Left forelimb (tissue), 1 donor: ENCODE results near the gene NCK1.
"Not testable (repeated sequence)": the region's sequence is repeated elsewhere in the genome, so short reads cannot be mapped to it uniquely, and the experiment has no call there.

ENCODE experiments used
- DNase-seq: peaks from one replicate; pipeline ENCODE4 v3.0.0-alpha.2; 2018; ENCODE audit warnings: low spot score

NCK1 gene

DNA sequence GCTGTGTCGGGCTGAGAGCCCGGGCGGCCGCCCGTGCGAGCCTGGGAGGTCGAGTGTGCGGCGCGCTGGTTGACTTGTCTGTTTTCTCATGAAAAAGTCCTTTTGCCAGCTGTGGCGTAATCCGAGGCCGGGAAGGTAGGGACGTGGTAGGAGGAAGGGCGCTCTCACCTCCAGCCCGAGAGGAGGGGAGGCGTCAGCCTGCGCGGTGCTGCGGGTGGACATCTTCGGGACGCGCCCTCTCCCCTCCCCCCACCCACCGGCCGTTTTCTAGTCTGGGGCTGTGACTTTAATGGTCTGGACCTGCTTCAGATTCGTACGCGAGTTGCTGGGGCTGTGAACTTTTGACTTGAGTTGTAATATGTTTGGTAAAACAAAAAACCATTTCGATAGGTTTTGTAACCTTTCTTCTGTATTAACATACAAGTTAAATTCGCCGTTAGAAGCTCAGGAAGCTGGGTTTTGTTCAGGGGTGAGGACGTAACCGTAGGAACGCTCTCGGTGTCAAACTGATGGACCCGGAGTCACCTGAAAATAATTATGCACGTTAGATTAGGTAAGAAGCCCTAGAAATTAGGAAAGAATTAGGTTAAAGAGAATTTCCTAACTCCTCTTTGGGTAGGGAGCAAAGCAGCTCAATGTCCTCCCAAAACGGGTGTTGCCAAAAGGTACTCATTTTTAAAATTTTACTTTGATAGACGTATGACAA, 762 bp downstream of the NCK1 start:
- peak; percentile 82 for DNase-seq

DNA sequence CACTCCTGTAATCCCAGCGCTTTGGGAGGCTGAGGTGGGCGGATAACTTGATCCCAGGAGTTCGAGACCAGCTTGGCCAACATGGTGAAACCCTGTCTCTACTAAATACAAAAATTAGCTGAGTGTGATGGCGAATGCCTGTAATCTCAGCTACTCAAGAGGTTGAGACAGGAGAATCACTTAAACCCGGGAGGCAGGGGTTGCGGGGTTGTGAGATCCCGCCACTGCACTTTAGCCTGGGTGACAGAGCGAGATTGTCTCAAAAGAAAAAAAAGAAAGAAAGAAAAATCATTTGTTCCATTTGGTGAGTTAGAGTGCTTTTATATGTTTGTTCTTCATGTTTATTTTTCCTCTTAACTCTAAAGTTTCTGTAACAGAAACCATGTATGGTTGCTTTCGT, 7.3 kb downstream of the NCK1 start:
- DNase-seq = no peak

DNA sequence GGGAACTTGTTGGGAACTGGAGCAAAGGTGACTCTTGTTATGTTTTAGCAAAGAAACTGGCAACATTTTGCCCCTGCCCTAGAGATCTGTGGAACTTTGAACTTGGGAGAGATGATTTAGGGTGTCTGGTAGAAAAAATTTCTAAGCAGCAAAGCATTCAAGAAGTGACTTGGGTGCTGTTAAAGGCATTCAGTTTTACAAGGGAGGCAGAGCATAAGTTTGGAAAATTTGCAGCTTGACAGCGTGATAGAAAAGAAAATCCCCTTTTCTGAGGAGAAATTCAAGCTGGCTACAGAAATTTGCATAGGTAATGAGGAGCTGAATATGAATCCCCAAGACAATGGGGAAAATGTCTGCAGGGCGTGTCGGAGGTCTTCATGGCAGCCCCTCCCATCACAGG, 10.2 kb downstream of the NCK1 start:
- DNase-seq = not testable (repeated sequence)

DNA sequence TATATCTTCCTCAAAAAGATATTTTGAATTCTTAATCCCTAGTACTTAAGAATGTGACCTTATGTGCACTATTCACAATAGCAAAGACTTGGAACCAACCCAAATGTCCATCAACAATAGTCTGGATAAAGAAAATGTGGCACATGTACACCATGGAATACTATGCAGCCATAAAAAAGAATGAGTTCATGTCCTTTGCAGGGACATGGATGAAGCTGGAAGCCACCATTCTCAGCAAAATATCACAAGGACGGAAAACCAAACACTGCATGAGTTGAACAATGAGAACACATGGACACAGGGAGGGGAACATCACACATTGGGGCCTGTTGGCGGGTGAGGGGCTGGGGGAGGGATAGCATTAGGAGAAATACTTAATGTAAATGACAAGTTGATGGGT, 17.5 kb downstream of the NCK1 start:
- not testable (repeated sequence) for DNase-seq

DNA sequence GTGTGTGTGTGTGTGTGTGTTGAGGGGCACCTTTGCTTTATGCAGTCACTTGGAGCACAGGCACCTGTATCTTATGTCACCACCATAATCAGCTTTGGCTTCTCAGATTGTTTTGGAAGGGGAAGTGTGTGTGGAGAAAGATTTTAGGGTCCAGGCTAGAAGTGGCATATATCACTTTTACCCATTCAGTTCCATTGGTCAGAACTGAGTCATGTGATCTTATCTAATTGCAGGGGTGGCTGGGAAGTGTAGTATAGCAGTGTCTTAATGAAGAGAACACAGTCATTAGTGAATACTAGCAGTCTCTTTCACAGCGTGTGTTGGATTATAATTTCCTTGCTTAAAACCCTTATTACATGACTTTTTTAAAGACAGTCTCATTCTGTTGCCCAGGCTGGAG, 20.6 kb downstream of the NCK1 start:
- DNase-seq = no peak

DNA sequence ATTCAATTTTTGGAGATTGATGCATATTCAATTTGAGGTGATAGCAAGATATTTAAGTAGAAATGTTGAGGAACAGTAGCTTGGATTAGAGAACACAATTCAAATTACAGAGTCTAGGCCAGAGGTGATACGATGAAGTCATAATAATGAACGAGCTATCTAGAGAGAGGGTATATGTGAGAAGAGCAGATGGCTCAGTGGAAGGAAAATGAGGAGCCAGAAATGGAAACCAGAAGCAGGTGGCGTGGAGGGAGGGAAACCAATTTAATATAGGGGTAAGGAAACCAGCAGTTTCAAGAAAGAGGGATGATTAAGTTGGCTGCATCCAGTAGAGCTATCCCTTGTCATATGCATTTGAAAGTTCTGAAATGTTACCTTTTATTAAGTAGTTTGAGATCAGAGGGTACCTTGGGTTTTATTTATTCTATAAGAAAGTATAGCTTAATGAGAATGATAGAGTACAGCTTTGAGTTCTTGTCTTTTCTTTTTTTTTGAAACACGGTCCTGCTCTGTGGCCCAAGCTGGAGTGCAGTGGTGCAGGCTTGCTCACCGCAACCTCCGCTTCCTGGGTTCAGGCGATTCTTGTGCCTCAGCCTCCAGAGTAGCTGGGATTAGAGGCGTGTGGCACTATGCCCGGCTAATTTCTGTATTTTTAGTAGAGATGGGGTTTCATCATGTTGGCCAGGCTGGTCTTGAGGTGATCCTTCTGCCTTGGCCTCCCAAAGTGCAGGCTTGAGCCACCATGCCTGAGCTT, 22.1 kb downstream of the NCK1 start:
- DNase-seq = no peak

DNA sequence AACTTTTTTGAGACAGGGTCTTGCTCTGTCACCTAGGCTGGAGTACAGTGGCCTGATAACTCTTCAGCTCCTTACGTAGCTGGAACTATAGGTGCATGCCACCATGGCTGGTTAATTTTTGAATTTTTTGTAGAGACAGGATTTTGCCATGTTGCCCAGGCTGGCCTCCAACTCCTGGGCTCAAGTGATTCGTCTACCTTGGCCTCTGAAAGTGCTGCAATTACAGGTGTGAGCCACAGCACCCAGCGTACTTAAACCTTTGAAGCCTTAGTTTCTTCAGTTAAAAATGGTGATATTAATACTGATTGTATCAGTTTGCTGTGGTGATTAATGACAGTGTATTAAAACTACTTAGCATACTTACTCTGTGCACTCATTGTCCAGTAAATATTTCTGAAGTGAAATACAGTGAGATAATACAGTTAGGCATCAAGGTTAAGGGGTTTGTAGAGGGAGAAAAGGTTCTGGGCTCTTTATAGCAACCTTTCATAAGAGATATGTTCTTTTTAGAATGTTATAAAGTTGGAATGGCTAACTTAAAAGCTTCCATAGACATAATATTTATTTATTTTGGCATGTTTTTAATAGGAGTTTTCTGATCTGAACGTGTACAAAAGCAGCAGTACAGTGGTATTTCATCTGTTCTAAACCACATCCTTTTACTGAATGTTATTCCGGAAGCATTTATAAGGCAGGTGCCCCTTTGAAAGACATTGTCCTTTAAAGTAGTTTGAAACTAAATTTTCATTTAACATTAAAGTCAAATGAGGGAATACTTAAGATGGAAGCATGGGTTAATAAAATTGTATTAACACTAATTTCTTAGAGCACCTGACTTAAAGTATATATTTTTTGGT, 23.6 kb downstream of the NCK1 start:
- no peak for DNase-seq

DNA sequence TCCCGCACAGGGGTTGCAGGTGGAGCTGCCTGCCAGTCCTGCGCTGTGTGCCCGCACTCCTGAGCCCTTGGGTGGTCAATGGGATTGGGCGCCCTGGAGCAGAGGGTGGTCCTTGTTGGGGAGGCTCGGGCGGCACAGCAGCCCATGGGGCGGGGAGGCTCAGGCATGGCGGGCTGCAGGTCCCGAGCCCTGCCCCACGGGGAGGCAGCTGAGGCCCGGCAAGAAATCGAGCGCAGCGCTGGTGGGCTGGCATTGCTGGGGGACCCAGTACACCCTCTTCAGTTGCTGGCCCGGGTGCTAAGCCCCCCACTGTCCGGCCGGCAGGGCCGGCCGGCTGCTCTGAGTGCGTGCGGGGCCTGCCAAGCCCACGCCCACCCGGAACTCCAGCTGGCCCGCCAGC, 27.9 kb downstream of the NCK1 start:
- DNase-seq = no peak

DNA sequence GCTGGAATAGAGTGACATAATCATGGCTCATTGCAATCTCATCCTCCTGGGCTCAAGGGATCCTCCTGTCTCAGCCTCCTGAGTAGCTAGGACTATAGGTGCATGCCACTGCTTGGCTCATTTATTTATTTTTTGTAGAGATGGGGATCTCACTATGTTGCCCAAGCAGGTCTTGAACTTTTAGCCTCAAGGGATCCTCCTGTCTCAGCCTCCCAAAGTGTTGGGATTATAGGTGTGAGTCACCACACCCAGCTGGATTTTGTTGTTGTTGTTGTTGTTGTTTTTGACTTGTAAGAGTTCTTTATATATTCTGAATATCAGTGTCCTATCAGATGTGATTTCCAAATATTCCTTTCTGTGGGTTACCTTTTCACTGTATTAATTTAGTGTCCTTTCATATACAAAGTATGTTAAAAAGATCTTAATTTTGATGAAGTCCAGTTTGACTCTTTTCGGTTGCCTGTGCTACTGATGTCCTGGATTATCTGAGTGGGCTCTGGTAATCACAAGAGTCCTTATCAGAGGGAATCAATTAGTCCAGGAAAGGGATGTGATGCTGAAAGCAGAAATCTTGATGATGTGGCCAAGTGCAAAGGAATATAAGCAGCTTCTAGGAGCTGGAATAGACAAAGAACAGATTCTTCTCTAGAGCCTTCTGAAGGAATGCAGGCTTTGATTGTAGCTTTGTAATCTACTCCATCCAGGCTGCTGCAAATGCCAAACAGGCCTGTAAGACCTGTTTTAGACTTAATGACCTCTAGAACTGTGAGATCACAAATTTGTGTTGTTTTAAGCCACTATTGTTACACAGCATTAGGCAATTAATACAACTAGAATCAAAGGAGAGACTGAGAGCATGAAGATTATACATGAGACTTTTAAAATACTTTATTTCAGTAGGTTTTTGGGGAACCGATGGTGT, 30.2 kb downstream of the NCK1 start:
- no peak for DNase-seq

DNA sequence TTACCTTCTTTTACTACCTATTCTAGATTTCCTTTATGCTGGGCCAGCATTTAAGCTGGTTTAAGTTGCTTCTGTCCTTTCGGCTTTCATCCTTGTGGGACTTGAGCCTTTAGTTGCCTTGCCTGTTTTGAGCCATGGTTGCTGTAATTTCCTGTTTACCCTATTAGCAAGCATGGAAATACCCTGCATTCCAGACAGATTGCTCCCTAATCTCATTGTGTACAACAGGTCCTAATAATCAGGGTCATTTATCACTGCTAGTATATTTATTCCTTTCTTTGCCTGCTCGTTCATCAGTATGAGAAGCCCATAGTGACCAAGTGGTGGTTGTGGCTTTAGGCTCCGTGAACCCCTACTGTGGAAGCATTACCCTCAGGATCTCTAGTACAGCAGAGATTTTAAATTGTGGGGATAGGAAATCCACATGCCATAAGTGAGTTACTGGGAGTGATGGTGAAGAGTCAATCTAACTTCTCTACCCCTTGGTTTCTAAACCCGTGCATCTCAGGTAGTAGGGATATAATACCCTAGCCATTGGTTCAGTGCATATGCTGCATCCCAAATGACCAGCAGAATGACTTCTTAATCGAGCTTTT, 31.9 kb downstream of the NCK1 start:
- DNase-seq = no peak

DNA sequence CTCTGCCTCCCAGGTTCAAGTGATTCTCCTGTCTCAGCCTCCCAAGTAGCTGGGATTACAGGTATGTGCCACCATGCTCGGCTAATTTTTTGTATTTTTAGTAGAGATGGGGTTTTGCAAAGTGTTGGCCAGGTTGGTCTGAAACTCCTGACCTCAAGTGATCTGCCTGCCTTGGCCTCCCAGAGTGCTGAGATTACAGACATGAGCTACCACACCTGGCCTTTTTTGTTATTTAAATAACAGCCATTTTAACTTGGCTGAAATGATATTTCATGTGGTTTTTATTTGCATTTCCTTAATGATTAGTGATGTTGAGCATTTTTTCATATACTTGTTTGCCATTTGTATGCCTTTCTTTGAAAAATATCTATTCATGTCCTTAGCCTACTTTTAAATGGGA, 35.2 kb downstream of the NCK1 start:
- DNase-seq = not testable (repeated sequence)

DNA sequence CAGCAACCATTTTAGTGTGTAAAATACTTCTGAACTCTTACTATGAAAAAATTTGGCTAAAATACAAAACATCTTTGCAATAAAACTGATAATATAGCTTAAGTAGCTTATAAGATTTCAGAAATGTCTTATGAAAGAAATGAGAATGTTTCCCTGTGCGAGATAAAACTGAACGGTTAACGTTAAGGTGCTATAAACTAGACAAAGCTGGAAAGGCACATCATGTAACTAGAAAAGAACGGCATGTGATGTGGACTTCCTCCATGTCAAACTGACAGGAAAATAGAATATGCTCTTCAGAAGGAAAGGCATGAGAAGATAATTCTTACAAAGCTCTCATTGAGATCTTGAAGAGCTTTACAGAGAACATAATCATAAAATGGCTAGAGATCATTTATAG, 36.5 kb downstream of the NCK1 start:
- no peak for DNase-seq

DNA sequence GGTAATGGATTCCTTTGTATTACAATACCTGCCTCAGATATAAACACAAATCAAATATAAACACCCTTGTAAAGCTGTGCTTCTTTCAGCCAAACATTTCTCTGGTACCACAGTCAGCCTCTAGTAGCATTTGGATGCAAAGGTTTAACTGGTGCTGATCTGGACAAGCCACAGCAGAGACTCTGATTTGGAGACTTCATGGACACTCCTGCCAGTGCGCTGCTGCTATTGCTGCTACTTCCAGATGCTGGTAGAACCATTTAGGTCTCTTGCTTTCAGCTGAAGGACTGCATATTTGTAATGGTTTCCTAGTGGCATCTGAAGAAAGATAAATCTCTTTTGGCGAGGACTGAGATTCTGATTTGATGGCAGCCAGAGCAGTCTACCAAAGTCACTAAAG, 36.9 kb downstream of the NCK1 start:
- no peak for DNase-seq

DNA sequence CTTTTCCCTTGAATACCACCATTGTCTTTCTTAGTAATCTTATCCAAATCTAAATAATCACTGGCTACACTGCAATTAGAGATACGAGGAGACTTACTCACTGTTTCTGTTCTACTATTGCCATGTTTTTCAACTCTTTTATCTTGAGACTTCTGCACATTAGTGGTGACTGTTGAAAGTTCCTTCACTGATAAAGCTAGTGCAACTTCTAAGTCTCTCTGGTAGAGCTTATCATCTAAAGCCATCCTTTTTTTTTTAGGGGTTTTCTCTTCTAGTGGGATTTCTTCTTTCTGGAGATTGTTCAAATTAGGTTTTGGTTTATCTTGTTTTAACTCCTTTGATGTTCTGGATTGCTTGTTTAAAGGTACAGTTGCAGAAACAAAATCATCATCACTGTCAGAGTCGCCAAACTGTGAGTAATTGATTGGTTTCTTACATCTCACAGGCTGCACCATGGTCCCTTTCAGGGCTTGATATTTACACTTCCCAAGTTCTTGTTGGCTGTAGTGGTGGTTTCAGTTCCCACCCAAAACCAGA, 37.7 kb downstream of the NCK1 start:
- DNase-seq = no peak

DNA sequence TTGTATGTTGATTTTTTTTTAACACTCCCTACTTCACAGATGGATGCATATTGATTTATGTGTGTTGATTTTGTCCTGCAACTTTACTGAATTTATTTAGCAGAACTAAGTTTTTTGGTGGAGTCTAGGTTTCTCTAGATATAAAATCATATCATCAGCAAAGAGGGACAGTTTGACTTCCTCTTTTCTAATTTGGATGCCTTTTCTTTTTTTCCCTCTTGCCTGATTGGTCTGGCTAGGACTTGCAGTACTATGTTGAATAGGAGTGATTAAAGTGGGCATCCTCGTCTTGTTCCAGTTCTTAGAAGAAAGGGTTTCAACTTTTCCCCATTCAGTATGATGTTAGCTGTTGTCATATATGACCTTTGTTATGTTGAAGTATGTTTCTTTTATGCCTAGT, 38.7 kb downstream of the NCK1 start:
- not testable (repeated sequence) for DNase-seq

DNA sequence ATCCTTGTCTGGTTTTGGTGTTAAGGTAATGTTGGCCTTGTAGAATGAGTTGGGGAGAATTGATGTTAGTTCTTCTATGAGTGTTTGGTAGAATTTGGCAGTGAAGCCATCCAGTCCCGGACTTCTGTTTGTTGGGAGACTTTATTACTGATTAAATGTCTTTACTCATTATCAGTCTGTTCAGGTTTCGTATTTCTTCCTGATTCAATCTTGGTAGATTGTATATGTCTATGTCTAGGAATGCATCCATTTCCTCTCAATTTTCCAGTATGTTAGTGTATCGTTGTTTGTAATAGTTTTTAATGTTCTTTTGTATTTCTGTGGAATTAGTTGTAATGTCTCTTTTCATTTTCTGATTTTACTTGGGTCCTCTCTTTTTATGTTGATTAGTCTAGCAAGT, 39.4 kb downstream of the NCK1 start:
- no peak for DNase-seq

DNA sequence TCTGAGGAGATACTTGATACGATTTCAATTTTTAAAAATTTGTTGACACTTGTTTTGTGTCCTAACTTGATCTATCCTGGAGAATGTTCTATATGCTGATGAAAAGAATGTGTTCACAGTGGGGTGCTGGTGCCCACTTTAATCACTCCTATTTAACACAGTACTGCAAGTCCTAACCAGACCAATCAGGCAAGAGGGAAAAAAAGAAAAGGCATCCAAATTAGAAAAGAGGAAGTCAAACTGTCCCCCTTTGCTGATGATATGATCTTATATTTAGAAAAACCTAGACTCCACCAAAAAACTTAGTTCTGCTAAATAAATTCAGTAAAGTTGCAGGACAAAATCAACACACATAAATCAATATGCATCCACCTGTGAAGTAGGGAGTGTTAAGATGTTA, 40.5 kb downstream of the NCK1 start:
- DNase-seq = not testable (repeated sequence)

DNA sequence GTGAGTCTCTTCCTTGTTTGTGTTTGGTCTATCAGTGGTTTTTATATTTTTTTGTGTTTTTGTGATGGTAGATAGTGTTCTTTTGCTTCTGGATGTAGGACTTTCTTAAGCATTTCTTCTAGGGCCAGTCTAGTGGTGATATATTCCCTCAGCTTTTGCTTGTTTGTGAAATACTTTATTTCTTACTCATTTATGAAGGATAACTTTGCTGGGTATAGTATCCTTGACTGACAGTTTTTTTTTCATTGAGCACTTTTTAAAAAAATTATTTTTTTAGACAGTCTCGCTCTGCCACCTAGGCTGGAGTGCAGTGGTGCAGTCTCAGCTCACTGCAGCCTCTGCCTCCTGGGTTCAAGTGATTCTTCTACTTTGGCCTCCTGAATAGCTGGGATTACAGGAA, 41.9 kb downstream of the NCK1 start:
- no peak for DNase-seq

DNA sequence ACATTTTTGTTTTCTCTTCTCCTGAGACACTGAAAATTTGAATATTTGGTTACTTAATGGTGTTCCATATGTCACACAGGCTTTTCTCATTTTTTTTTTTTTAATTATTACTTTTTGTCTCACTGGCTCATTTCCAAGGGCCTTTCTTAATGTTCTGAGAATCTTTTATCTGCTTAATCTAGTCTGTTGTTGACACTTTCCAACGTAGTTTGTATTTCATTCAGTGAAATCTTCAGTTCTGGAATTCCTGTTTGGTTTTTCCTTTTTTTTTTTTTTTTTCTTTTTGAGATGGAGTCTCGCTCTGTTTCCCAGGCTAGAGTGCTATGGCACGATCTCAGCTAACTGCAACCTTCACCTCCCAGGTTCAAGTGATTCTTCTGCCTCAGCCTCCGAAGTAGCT, 42.7 kb downstream of the NCK1 start:
- DNase-seq = no peak

DNA sequence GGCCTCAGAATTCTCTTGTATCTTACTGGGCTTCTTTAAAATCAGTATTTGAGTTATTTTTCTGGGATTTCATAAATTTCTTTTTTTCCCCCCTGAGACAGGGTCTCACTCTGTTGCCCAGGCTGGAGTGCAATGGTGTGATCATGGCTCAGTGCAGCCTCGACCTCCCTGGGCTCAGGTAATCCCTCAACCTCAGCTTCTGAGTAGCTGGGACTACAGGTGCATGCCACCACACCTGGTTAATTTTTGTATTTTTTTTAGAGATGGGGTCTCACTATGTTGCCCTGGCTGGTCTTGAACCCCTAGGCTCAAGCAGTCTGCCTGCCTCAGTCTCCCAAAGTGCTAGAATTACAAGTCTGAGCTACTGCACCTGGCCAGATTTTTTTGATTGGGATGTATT, 43.5 kb downstream of the NCK1 start:
- no peak for DNase-seq

DNA sequence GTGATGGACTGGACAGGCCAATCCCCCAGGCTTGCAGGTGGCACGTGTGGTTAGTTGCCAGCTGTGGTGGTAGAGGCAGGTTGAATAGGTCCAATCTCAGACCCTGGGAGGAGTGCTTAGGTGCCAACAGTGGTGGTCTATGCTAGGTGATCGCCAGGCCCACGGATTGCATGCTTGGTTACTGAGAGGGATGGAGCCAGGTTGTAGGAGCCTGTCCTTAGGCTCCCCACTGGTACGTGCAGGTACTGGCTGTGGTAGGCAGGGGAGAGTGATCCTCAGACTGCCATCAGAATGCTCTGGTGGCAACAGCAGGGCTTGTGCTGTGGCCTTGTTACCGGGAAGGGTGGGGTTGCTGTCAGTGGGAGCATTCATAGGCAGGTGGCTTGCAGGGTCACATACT, 44.7 kb downstream of the NCK1 start:
- DNase-seq = no peak
